ENCODE results near the gene CYLD.
A peak's percentile ranks its signal among the peaks of the same experiment; 100 is the strongest.

The CYLD gene

DNA sequence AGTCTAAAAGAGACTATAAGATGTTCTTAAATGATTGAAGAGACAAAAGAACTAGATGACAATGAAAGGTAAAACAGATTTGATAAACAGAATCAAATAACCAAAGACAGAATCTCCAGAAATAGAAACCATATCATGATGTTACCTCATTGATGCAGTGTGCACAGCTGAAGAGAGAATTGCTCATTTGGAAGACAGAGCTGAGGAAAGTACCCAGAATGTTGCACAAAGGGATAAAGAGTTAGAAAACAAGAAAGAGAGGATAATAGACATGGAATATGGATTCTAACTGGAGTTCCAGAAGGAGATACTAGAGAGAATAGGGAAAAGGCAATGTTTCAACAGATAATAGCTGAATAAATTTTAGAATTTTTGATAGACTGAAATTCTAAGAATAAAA lies 47.9 kb downstream of the CYLD start:
- ATAC-seq = no peak

DNA sequence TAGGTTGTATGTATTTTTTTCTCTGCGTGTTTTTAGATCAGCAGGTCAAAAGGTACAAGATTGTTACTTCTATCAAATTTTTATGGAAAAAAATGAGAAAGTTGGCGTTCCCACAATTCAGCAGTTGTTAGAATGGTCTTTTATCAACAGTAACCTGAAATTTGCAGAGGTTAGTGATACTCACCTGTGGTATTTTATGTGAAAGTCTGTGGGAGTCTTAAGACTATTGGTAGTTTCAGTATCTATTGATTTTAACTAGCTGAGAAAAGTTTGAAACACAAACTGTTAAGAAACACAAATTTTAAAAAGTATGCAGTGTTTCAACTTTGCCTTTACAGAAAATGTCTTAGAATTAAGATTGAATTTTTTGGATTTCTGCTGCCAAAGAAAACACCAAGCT lies 49.6 kb downstream of the CYLD start:
- no peak for ATAC-seq

DNA sequence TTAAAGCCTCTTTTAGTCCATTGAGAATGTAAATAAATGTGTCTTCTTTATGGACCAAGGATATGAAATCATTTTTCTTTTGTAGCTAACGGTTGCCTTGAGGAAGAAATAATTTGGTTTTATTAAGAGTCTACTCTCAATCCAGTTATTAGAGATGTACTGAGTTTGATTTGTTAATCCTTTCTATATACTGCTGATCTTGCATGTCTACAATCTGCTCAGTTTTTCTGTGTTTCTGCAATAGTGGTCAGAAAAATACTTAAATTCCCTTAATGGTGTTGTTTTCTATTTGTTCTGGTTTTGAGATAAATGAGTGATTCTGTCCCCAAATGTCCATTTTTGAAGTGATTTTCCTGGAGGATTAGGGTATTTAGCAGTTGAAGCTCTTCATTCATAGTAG lies 54.9 kb downstream of the CYLD start:
- no peak for ATAC-seq

DNA sequence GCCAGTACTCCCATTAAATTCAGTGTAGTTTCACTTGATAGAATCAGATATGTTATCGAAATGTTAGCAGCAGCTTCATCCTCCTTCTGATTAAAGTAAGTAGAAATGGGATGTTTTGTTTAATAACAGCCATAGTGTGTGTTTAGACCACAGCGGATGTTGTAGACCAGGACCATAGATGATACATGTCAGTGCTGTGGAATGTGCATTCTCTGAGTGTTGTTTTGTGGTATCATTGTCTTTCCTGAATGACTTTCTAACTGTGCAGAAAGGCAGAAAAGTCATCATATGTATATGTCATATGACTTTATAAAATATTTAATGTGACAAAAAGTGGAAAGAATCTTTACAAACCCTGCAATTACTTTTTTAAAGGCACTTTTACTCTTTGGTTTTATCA lies 55.6 kb downstream of the CYLD start:
- ATAC-seq = no peak

DNA sequence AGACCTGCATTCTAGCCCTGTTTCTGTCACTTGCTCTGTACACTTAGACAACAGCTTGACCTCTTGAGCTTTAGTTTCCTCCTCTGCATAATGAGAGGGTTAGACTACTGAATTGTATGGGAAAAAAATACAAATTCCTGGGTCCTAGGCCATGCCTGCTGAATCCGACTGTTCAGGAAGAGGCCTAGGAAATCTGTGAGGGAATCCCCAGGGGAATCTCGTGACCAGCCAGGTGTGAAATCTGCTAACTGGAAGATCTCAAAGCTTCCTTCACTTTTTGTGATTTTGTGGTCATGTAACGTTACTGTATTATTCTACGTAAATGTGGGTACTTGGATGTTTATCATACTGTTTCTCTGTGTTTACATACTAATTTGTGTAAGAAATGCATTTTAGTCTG lies 58.2 kb downstream of the CYLD start:
- no peak for ATAC-seq

DNA sequence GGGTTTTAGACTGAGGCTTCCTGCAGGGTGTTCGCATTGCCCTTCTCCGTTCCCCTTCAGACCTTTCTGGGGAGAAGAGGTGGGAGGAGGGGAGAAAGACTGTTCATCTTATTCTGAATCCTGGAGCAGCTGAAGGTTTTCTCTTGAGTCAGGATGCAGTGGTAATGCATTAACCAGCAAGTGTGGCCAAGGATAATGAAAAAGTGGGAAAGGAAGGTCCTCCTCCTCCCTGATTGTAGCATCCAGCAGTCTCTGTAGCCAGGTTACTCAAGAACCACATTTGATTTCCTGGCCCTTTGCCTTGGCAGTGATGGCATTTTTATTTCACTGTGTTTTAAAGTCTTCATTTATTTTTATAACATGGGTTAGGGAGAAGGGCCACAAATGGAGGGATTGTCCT lies 59.1 kb downstream of the CYLD start:
- ATAC-seq = no peak

DNA sequence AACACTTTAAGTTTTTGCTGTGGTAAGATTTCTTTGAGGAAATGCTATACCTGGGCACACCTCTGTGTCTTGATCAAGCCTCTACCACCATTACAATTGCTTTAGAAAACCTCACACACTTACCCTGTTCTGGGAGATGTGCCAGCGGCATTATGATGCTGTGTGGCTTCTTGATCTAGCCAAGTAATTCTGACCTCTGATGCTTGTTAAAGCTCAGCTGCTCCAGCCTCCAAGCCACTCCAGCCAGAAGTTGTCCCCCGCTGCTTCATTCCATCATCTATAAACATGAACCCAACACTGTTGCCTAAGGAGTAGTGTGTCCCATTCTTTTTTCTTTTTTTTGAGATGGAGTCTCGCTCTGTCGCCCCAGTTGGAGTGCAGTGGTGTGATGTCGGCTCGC lies 60.1 kb downstream of the CYLD start:
- no peak for ATAC-seq

DNA sequence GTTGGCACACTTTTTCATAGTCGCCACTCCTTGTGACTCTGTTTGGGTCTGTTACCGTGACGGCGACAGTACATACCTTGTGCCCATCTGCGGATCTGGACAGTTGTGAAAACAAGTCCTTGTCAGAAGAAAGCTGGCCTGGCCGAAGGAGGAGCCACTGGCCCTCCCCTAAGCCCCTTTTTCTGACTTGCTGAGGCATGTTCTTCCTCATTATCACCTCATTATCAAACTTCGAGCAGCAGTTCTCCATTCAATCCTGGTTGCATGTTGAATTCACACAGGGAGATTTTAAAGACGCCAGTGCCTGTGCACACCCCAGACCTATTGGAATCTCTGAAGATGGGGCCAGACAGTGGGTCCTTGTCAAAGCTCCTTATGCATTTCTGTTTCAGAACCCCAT lies 61.1 kb downstream of the CYLD start:
- no peak for ATAC-seq

DNA sequence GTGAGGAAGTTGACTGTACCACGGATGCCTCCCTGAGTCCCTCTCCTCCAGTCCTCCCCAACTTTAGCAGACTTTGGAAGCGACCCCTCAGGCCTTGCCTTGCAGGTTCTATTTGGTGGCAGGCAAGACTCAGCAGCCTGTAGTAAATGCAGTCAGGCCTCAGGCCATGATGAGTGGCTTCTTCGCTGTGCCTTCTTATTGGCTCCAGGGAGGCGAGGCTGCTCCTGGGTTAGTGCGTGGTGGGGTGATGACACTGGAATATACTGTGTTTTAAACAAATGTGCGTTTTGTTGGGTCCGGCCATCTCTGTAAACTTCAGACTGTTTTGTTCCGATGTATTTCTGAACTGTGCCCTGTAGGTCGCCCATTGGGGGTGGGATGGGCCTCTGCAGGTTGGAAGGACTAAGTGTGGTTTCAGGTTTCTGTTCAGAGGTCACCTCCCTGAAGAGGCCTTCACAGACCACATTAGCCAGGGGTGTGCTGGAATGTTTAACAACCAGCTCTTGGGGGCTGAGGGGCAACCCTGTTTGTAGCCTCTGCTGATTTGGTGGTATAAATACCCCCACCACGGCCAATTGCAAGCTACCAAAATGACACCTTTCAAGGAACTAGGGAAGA lies 62.5 kb downstream of the CYLD start:
- no peak for ATAC-seq

DNA sequence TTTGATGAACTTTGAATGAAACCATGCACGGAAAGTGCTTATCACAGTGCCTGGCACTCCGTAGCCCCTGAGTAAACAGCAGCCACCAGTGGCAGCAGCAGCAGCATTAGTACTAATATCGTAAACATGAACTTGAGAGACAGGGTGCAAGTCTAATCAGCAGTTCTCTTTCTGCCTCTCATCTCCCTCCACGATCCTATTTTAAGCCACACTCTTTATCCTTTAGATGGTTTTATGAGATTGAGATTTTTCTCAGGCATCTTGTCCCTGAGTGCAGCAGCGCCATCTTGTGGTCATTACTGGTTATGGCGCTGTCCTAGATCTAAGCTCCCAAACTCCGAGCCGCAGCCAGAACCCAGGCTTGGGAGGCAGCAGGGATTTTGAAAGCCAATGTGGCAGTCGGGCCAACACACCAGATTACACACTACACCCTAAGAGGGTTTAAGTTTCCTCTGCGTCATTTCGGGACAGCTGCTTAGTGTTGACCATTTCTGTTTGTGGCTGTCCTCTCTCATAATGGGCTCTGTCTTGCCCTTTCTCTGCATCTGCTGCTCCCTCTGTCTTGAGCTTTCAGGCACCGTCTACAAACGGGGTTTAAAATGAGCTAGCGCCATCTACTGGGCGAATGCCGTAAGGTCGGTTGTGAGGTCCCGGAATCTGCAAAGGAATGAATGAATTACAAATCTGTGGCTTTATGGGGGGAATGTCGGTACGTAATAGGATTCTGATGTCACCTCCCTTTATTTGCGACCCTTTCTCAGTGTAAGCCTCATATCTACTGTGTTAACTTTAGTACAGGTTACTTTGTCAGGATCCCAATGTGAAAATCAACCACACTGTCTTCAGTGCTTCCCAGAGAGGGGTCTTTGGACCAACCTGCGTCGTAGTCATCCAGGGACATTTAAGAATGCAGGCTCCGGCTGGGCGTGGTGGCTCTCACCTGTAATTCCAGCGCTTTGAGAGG lies 64.5 kb downstream of the CYLD start:
- ATAC-seq = peak; percentile 97

DNA sequence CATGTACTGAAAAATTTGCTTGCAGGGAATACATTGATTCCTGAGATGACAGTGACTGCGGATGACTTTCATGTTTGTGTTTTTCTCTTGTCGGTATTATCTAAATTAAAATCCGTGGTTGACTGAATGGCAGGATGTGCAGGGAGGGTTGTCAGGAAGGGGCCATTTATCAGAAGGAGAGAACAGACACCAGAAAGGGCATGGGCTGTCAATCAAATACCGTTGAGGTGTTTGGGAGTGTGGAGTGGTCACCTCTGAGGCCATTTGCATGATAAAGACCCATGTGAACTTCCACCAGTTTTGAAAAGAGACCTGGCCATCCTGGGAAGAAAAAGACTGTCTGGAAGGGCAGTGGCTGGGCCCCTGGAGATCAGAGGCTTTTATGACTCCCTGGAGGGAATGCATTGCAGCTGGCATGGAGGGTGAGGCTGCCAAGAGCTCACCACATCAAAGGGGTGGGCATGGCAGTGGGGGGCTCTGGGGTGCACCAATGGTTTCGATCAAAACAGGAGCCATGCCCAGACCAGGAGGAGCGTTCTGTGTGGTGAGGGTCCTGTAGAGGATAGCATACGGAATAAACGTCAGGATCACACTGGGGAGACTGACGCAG lies 67.1 kb downstream of the CYLD start:
- ATAC-seq = no peak

DNA sequence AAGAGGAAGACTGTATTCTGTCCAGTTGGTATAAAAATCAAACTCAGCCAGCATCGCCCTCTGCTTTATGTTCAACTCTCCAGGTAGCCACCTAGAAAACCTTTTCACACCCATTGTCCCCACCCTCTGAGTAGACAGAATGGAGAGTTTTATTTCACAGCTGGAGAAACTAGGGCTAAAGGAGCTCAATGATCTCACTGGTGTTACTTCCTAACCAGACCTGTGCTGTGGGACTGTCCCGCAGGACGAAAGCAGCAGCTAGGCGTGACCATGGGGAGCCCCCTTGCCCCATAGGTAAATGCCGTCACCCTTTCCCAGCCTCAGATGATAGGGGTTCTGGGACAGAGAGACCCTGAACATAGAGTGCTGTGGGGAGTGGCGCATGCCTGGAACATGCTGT lies 67.7 kb downstream of the CYLD start:
- no peak for ATAC-seq

DNA sequence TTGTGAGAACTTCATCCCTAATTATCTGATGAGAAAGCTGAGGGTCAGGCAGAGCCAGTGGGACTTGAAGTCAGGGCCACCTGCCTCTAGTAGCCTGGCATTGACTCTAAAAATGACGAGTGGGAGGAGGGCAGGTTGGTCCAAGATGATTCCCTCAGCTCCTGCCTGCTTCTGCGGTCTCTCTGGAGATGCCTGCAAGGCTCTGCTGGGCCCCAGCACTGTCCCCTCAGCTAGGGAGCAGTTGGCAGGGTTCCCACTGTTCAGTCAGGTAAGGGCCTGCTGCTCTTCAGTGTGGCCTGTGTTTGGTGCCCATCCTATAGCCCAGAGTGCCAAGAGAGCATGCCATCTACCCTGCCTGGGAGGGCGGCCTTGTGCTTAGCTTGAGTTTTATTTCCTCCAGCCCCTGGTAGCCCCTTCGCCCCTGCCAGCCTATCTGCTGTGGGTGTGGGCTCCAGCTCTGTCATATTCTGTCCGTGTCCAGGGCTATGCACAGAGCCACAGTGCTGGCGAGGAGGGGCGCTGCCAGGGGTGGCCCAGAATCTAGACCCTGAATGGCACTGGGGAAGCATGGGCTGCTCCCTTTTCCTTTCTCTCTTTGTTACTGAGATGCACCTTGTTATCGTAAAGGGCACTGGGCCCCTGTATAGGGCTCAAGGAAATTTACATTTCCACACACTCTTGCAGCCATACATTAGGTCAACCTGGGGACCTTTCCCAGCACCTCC lies 68.5 kb downstream of the CYLD start:
- ATAC-seq = no peak

DNA sequence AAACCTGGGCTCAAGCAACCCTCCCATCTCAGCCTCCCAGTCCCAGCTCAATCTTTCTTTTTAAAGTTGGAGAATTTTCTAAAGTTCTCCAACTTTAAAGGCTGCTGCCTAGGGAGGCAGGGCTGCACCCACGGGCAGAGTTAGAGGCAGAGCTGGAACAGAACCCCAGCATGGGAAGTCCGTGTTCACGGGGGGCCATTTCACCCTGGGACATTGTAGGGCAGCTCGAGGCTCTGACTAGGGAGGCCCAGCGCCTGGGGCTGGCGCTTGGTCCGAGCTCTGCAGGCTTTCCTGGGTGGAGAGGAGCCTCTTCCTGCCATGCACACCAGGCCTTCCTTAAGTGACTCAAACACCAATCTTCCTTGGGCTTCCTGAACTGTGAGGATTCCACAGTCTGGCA lies 70.2 kb downstream of the CYLD start:
- ATAC-seq = no peak

DNA sequence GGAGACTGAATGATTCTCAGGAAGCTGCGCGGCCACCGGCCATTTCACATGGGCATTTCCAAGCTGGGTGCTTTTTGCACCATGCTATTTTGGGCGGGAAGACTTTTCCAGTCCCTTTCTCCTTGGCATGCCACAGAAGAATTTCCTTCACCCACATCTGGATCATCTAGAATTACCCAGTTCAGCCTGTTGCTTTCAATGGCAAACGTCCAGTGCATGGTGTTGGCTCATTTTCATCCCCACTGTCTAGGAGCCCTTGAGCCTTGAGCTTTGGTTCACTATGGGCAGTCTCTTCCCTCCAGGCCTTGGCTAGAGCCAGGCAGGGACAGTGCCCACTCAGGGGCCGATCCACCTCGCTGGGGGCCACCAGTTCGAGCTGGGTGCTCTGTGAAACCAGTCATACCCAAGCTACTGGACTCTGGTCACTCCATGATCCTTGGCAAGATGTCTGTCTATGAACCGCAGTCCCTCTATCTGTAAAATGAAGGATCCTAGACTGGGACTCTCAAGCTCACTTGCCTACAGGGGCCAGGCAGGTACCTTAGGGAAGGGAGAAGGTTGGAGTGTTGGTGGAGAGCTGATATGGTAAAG lies 71.1 kb downstream of the CYLD start:
- ATAC-seq = no peak

DNA sequence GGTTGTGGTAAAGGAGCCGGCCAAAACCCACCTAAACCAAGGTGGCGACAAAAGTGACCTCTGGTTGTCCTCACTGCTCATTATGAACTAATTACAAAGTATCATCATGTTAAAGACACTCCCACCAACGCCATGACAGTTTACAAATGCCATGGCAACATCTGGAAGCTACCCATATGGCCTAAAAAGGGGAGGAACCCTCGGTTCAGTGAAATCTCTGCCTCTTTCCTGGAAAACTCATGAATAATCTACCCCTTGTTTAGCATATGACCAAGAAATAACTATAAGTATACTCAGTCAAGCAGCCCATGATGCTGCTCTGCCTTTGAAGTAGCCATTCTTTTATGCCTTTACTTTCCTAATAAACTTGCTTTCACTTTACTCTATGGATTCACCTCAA lies 72.2 kb downstream of the CYLD start:
- ATAC-seq = no peak

DNA sequence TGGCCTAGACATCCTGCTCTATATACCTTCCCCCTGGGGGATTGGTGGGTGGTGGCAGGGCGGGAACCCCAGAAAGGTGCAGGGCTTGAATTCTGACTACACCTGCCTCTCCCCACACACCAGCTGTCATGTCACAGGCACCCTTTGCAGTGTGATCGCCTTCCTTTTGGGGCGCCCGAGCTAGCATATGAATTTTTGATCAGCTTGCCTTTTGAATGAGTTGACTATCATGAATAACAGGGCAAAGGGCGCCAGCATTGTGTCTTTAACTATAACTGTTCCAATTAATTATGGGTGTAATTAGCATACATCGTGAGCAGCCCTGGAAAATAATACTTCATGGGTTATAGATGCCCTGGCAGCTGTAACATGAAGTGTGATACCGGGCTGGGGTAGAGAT lies 72.7 kb downstream of the CYLD start:
- no peak for ATAC-seq

DNA sequence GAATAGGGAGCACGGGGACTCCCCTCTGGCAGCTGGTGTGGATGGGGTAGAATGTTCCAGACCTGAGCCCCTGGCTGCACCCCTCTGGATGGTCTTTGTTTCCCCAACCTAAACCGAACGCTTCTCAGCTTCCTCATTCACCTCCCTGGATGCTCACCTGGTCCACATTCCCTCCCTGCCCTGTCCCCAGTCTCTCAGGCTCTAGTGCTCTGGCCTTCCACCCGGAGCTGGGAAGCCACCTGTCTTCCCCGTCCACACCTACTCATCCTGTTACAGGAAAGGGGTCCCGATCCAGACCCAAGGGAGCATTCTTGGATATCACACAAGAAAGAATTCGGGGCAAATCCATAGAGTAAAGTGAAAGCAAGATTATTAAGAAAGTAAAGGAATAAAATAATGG lies 73.5 kb downstream of the CYLD start:
- ATAC-seq = no peak

DNA sequence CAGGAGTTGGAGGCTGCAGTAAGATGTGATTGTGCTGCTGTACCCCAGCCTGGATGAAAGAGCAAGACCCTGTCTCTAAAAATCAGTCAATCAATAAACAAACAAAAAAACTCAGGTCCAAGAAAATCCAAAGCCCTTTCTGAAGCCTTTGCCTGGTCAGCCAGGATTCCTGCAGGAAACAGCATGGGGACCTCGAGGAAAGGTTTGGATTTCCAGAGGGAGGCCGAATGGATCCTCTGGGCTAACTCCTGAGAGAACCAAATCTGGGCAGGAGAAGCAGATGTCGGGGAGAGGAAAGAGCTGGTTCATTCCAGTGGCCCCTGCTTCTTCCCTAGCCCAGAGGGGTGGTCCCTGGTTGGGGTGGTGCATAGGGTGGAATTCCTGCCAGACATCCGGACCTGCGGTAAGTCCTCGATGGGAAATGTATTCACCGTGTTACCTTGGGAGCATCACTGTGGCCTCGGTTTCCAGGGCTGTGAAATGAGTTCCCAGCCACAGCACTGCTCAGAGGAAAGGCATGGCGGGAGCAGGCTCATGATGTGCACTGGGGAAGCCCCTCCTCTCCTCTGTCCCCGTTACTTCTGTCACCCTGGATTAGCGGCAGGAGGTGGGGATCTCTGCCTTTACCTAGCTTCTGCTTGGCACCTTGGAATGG lies 75.1 kb downstream of the CYLD start:
- no peak for ATAC-seq

DNA sequence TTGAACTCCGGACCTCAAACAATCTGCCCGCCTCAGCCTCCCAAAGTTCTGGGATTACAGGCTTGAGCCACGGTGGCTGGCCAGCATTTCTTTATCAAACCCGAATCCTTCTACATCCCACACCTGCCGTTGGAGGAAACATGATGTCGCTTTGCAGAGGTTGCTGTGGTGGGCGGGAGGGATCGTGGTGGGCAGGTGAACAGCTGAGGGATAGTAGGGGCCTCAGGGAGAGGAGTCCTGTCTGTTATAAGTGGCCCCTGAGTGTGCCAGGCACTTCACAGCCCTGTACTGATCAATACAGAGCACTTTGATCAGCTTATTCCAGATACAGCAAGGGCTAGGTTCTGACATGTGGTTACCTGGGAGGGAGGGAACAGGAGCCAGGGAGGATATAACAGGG lies 76.5 kb downstream of the CYLD start:
- ATAC-seq = no peak

DNA sequence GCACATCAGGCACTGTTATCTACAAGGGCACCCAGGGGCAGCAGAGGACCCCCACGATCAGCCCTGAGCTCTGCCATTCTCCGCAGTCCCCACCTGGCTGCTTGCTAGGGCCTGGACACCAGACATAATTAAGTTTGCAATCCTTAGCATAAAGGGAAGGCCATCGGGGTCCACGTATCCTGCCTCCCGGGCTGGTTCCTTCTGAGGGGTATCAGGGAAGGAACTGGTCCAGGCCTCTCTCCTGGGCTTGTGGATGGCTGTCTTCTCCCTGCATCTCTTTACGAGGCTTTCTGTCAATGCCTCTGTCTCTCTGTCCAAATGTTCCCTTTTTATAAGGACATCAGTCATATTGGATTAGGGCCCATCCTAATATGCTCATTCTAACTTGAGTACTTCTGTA lies 77.8 kb downstream of the CYLD start:
- no peak for ATAC-seq

DNA sequence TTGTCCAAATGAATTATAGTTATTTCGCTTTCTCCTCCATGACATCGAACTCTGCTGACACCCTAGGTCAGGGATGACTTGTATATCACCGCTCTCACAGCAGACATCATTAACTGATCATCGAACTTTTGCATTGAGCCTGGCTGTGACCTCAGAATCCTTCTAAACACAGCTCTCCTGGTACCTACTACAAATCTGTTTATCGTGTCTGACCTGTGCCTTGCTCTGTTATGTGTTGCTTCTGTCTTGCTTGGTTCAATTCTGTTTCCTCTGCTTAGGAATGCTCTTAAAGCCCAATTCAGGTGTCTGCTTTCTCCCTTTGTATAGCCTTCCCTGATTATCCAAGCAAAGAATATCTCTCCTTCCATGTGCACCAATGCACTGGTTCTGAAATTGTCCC lies 78.3 kb downstream of the CYLD start:
- no peak for ATAC-seq
